H9 (cell line): ENCODE results near the gene FAT3. TPM values are rescaled to one million over a fixed set of nuclear protein-coding genes. Genes with fewer than 3 reads are reported as not detected.

Experiments
- DNase-seq: peaks from one replicate; pipeline ENCODE4 v3.0.0-alpha.2; 2017
- H2AFZ ChIP-seq: one replicate; pipeline ENCODE4 v1.6.1; 2013; ENCODE audit warnings: mild to moderate bottlenecking, low read length, control low read depth, moderate library complexity
- H2AK5ac ChIP-seq: 2 replicates; pipeline ENCODE4 v1.6.1; 2013; ENCODE audit warnings: low read length, control low read depth, mixed read lengths; ENCODE audit not compliant: insufficient read length
- H2BK120ac ChIP-seq: one replicate; pipeline ENCODE4 v1.6.1; 2013; ENCODE audit warnings: low read depth, mild to moderate bottlenecking, low read length, control low read depth, inconsistent platforms; ENCODE audit not compliant: poor library complexity, severe bottlenecking
- H2BK12ac ChIP-seq: 2 replicates; pipeline ENCODE4 v1.6.1; 2013; ENCODE audit warnings: low read length, control low read depth, mixed read lengths, low read depth; ENCODE audit not compliant: insufficient read length
- H2BK15ac ChIP-seq: 2 replicates; pipeline ENCODE4 v1.6.1; 2013; ENCODE audit warnings: low read depth, low read length, control low read depth
- H2BK20ac ChIP-seq: one replicate; pipeline ENCODE4 v1.6.1; 2013; ENCODE audit warnings: low read depth, mild to moderate bottlenecking, low read length, control low read depth, inconsistent platforms; ENCODE audit not compliant: poor library complexity, severe bottlenecking
- H2BK5ac ChIP-seq: 2 replicates; pipeline ENCODE4 v1.6.1; 2013; ENCODE audit warnings: low read length, control low read depth, mixed read lengths; ENCODE audit not compliant: insufficient read length
- H3K14ac ChIP-seq: 2 replicates; pipeline ENCODE4 v1.6.1; 2013; ENCODE audit warnings: low read length, control low read depth; ENCODE audit not compliant: insufficient read depth
- H3K18ac ChIP-seq: 2 replicates; pipeline ENCODE4 v1.6.1; 2013; ENCODE audit warnings: low read depth, mild to moderate bottlenecking, mixed read lengths, low read length, control low read depth; ENCODE audit not compliant: insufficient read length
- H3K23ac ChIP-seq: 2 replicates; pipeline ENCODE4 v1.6.1; 2013; ENCODE audit warnings: low read length, control low read depth, mixed read lengths, low read depth; ENCODE audit not compliant: insufficient read length
- H3K23me2 ChIP-seq: 2 replicates; pipeline ENCODE4 v1.6.1; 2013; ENCODE audit warnings: low read depth, mild to moderate bottlenecking, mixed read lengths, low read length, control low read depth; ENCODE audit not compliant: insufficient read length, poor library complexity, severe bottlenecking
- H3K27ac ChIP-seq: 2 replicates; pipeline ENCODE4 v1.5.1; 2013; ENCODE audit warnings: low read length, control low read depth, mixed read lengths, low read depth; ENCODE audit not compliant: insufficient read length
- H3K27me3 ChIP-seq: 2 replicates; pipeline ENCODE4 v1.6.1; 2013; ENCODE audit warnings: low read length, control low read depth, inconsistent platforms; ENCODE audit not compliant: insufficient read depth
- H3K4ac ChIP-seq: 2 replicates; pipeline ENCODE4 v1.6.1; 2013; ENCODE audit warnings: low read depth, mild to moderate bottlenecking, control low read depth, inconsistent platforms, low read length, moderate library complexity
- H3K4me1 ChIP-seq: 2 replicates; pipeline ENCODE4 v1.6.1; 2013; ENCODE audit warnings: low read length, control low read depth, inconsistent platforms; ENCODE audit not compliant: insufficient read depth
- H3K4me2 ChIP-seq: 2 replicates; pipeline ENCODE4 v1.6.1; 2013; ENCODE audit warnings: low read length, control low read depth, mixed read lengths; ENCODE audit not compliant: insufficient read length, insufficient read depth
- H3K56ac ChIP-seq: 2 replicates; pipeline ENCODE4 v1.6.1; 2013; ENCODE audit warnings: low read depth, mild to moderate bottlenecking, mixed read lengths, low read length, control low read depth; ENCODE audit not compliant: insufficient read length
- H3K79me1 ChIP-seq: 2 replicates; pipeline ENCODE4 v1.6.1; 2013; ENCODE audit warnings: low read depth, mild to moderate bottlenecking, moderate library complexity, low read length, control low read depth, inconsistent platforms; ENCODE audit not compliant: insufficient read depth, poor library complexity, severe bottlenecking
- H3K79me2 ChIP-seq: 2 replicates; pipeline ENCODE4 v1.6.1; 2013; ENCODE audit warnings: low read length, control low read depth, inconsistent platforms; ENCODE audit not compliant: insufficient read depth
- H3K9ac ChIP-seq: 2 replicates; pipeline ENCODE4 v1.6.1; 2013; ENCODE audit warnings: low read length, control low read depth, mixed read lengths; ENCODE audit not compliant: insufficient read length; ENCODE audit errors: extremely low read depth
- H3K9me3 ChIP-seq: one replicate; pipeline ENCODE4 v1.6.1; 2013; ENCODE audit warnings: low read depth, low read length, inconsistent platforms; ENCODE audit not compliant: control insufficient read depth
- H3T11ph ChIP-seq: one replicate; pipeline ENCODE4 v1.6.1; 2013; ENCODE audit warnings: mild to moderate bottlenecking, low read length, control low read depth, inconsistent platforms
- H4K20me1 ChIP-seq: one replicate; pipeline ENCODE4 v1.6.1; 2013; ENCODE audit not compliant: control insufficient read depth, insufficient read length, insufficient read depth
- H4K5ac ChIP-seq: 2 replicates; pipeline ENCODE4 v1.6.1; 2013; ENCODE audit warnings: low read depth, mild to moderate bottlenecking, mixed read lengths, low read length, control low read depth; ENCODE audit not compliant: insufficient read length
- H4K8ac ChIP-seq: replicated peaks from 2 replicates; pipeline ENCODE4 v1.6.1; 2013; ENCODE audit warnings: low read length, control low read depth, mixed read lengths, low read depth; ENCODE audit not compliant: insufficient read length
- H4K91ac ChIP-seq: 2 replicates; pipeline ENCODE4 v1.6.1; 2013; ENCODE audit warnings: low read depth, mild to moderate bottlenecking, moderate library complexity, mixed read lengths, low read length, control low read depth; ENCODE audit not compliant: insufficient read length
- H3K27ac Mint-ChIP-seq, 3 experiments: 2 replicates in 2 of 3; 3 replicates in 1 of 3; pipeline ENCODE4 v1.8.0; 2020 to 2021; ENCODE audit warnings: mixed read lengths in 3 of 3, mild to moderate bottlenecking in 1 of 3, moderate library complexity in 1 of 3
- H3K27me3 Mint-ChIP-seq: 2 replicates; pipeline ENCODE4 v1.8.0; 2021; ENCODE audit warnings: low read depth, mild to moderate bottlenecking, moderate library complexity, mixed read lengths
- H3K36me3 Mint-ChIP-seq, 3 experiments: 2 replicates in 2 of 3; 3 replicates in 1 of 3; pipeline ENCODE4 v1.8.0; 2020 to 2021; ENCODE audit warnings: low read depth in 3 of 3, mixed read lengths in 3 of 3; ENCODE audit not compliant: insufficient read depth in 1 of 3
- H3K4me1 Mint-ChIP-seq, 2 experiments: 2 replicates each; pipeline ENCODE4 v1.8.0; 2020; ENCODE audit warnings: mixed read lengths in 2 of 2
- H3K4me3 Mint-ChIP-seq, 2 experiments: 2 replicates in 1 of 2; 3 replicates in 1 of 2; pipeline ENCODE4 v1.8.0; 2020 to 2021; ENCODE audit warnings: mild to moderate bottlenecking in 2 of 2, mixed read lengths in 2 of 2, moderate library complexity in 1 of 2
- H3K9me3 Mint-ChIP-seq, 2 experiments: 2 replicates in 1 of 2; 3 replicates in 1 of 2; pipeline ENCODE4 v1.8.0; 2020; ENCODE audit warnings: mild to moderate bottlenecking in 2 of 2, mixed read lengths in 2 of 2, moderate library complexity in 1 of 2
- CTCF ChIP-seq: fragments of 200-600 bp; sonication (generic); conservative IDR thresholded peaks from 3 replicates; pipeline ENCODE4 v1.8.0; 2021; ENCODE audit warnings: antibody characterized with exemption, mild to moderate bottlenecking
- total RNA-seq: library from RNA; stranded (reverse); gene quantifications from 2 replicates; pipeline ENCODE4 v1.2.1, GENCODE V29; 2021

The FAT3 gene
- total RNA-seq, 1 experiment from 2014 or later = 19.1 TPM

DNA sequence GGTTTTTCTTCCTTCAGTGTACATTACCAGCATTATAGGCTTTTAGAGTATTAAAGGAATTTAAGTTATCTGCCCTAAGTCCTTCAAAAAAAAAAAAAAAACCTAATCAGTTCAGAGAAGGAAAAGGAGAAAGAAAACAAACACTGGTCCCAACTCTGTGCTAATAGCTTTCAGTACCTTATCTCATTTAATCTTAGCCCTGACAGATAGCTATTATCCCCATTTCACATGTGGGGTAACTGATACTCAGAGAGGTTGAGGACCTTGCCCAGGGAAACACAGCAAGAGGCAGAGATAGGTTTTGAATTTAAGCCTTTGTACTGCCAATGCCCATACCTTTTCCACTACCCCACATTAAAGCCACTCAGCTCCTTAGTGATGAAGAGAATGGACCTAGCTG is 43.4 kb downstream of the FAT3 start:
- no peak overlapping the region for H4K8ac ChIP-seq
- peaks cover 9% of the 10 kb centered on the region for H3K79me1 ChIP-seq
- no peak overlapping the region for H2BK120ac ChIP-seq
- H3K56ac ChIP-seq = no peak overlapping the region
- no peak overlapping the region for H3K14ac ChIP-seq
- Mint-ChIP-seq H3K4me1 (peaks cover 31 to 34% of the 10 kb centered on the region in 2 experiments), H3K9me3 (no peaks in the 10 kb centered on the region), H3K36me3 (no peaks in the 10 kb centered on the region; a peak in 1 of 7 replicates), H3K4me3 (no peak overlapping the region), H3K27ac (no peak overlapping the region; a peak in 1 of 7 replicates), H3K27me3 (no peaks in the 10 kb centered on the region)
- no peak overlapping the region for H2BK15ac ChIP-seq
- H3K27ac ChIP-seq = no peak overlapping the region
- peaks cover 12% of the 10 kb centered on the region; the same call in 1 of the 2 replicates for H3K79me2 ChIP-seq
- no peak overlapping the region for H4K91ac ChIP-seq
- H3K23me2 ChIP-seq = no peaks in the 10 kb centered on the region
- TF ChIP-seq CTCF = no peak
- no peaks in the 10 kb centered on the region for H3K9me3 ChIP-seq
- H2AK5ac ChIP-seq = no peak overlapping the region
- no peak overlapping the region for H2BK20ac ChIP-seq
- no peak overlapping the region for H3K18ac ChIP-seq
- no peak overlapping the region for H3K9ac ChIP-seq
- no peak overlapping the region for H3K4me2 ChIP-seq
- no peak overlapping the region for H2BK5ac ChIP-seq
- DNase-seq = no peak
- no peaks in the 10 kb centered on the region for H4K20me1 ChIP-seq
- H3K23ac ChIP-seq = no peak overlapping the region
- peaks cover 6% of the 10 kb centered on the region; the same call in 1 of the 2 replicates for H3K4me1 ChIP-seq
- H3K27me3 ChIP-seq = no peaks in the 10 kb centered on the region
- H3K4ac ChIP-seq = no peak overlapping the region
- no peak overlapping the region for H2BK12ac ChIP-seq
- H2AFZ ChIP-seq = no peak overlapping the region
- H3T11ph ChIP-seq = no peak overlapping the region
- no peak overlapping the region for H4K5ac ChIP-seq
